ENCODE data around the gene ASB7.

DNA sequence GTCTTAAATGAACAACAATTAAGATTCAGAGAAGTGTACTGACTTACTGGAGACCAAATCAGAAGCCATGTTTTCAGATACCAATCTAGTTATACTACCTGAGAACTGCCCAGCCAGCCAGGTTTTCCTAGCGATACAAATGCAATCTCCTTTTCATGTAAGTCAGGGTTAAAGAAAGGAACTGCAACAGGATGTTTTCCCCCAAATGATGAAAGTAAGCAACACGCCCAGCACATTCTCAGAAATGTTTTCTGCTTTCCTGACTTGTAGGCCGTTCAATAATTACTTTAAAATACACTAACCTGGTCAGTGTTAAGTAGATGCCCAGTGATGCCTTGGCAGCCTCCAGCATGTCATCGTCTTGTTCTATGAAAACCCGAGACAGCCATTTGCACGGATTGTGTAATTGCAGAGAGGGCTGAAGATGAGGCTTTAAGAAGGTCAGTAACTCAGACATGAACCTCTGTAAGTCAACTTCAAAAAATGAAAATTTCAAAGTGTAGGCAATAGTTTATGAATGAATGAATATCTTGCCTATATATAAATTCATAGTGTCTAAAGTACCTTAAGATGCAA, 30.7 kb upstream of the ASB7 start:
- TF ChIP-seq, protein P1, sequence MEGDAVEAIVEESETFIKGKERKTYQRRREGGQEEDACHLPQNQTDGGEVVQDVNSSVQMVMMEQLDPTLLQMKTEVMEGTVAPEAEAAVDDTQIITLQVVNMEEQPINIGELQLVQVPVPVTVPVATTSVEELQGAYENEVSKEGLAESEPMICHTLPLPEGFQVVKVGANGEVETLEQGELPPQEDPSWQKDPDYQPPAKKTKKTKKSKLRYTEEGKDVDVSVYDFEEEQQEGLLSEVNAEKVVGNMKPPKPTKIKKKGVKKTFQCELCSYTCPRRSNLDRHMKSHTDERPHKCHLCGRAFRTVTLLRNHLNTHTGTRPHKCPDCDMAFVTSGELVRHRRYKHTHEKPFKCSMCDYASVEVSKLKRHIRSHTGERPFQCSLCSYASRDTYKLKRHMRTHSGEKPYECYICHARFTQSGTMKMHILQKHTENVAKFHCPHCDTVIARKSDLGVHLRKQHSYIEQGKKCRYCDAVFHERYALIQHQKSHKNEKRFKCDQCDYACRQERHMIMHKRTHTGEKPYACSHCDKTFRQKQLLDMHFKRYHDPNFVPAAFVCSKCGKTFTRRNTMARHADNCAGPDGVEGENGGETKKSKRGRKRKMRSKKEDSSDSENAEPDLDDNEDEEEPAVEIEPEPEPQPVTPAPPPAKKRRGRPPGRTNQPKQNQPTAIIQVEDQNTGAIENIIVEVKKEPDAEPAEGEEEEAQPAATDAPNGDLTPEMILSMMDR (IDR thresholded peaks at IDR 0.05), result no peak
- TF ChIP-seq POLR2A (IDR thresholded peaks at IDR 0.05), result no peak

All from adrenal gland (tissue), 5 donors.